Stomach smooth muscle (tissue), 2 donors: ENCODE data around the gene HSFX3.
"Not testable (repeated sequence)": the region's sequence is repeated elsewhere in the genome, so short reads cannot be mapped to it uniquely, and the experiment has no call there.

Experiments
- H3K27ac ChIP-seq: one replicate; pipeline ENCODE4 v1.7.0; 2013; ENCODE audit warnings: mild to moderate bottlenecking, low read length, inconsistent platforms
- H3K27me3 ChIP-seq, 2 donors: one replicate each; pipeline ENCODE4 v1.7.0; 2013; ENCODE audit warnings: low read length in 2 of 2; ENCODE audit not compliant: insufficient read depth in 2 of 2, control insufficient read depth in 1 of 2
- H3K36me3 ChIP-seq, 2 donors: one replicate each; pipeline ENCODE4 v1.7.0; 2013; ENCODE audit warnings: low read length in 2 of 2; ENCODE audit not compliant: control insufficient read depth in 2 of 2, insufficient read depth in 2 of 2
- H3K4me1 ChIP-seq: one replicate; pipeline ENCODE4 v1.7.0; 2013; ENCODE audit warnings: low read length; ENCODE audit not compliant: control insufficient read depth, insufficient read depth
- H3K4me3 ChIP-seq, 2 donors: one replicate each; pipeline ENCODE4 v1.7.0; 2013; ENCODE audit warnings: low read length in 2 of 2
- H3K9ac ChIP-seq, 2 donors: one replicate each; pipeline ENCODE4 v1.7.0; 2013; ENCODE audit warnings: low read length in 2 of 2, mild to moderate bottlenecking in 1 of 2
- H3K9me3 ChIP-seq, 2 donors: one replicate each; pipeline ENCODE4 v1.7.0; 2013; ENCODE audit warnings: low read length in 2 of 2; ENCODE audit not compliant: control insufficient read depth in 2 of 2
- donor health status: healthy.
- donor health status: Pancreatic carcinoma.

Gene HSFX3

DNA sequence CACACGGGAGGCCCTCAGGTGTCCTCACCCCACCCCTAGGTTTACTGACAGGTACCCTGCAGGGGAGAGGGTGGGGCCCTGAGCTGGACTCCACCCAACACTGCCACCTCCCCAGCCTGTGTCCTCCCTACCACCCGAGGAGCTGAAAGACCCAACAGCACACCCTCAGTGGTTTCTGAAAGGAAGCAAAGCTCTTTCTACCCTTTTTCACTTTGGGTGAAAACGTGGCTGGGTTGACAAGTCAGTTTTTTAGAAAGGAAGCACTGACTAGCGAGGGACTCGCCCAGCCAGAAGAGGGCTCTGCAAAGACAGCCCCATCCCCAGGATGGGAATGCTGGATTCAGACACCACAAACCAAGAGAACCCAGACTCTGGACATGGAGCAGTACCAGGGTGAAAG lies 46.8 kb downstream of the HSFX3 start:
- H3K36me3 ChIP-seq, H3K27ac ChIP-seq, H3K9me3 ChIP-seq, H3K27me3 ChIP-seq, H3K4me3 ChIP-seq, H3K9ac ChIP-seq: not testable (repeated sequence)
- H3K4me1 ChIP-seq = peaks cover 10% of the 10 kb centered on the region

GRCh38 chrX:149499766-149500165 lies 50.0 kb downstream of the HSFX3 start:
- no peak overlapping the region for H3K4me3 ChIP-seq
- peaks cover 0 to 2% of the 10 kb centered on the region in 2 donors for H3K27me3 ChIP-seq
- H3K9ac ChIP-seq = no peak overlapping the region
- H3K27ac ChIP-seq = no peak overlapping the region
- no peaks in the 10 kb centered on the region for H3K9me3 ChIP-seq
- peaks cover 8% of the 10 kb centered on the region for H3K4me1 ChIP-seq
- H3K36me3 ChIP-seq = peaks cover 31 to 33% of the 10 kb centered on the region in 2 donors

GRCh38 chrX:149498767-149499166 lies 51.0 kb downstream of the HSFX3 start:
- Histone ChIP-seq H3K27ac (no peak overlapping the region), H3K9me3 (no peaks in the 10 kb centered on the region), H3K4me3 (no peak overlapping the region)

More at GRCh38 chrX:149498767-149499166, 51.0 kb downstream of the HSFX3 start:
- Histone ChIP-seq H3K9ac (no peak overlapping the region), H3K36me3 (peaks cover 39% of the 10 kb centered on the region in 2 donors), H3K27me3 (peaks cover 0 to 2% of the 10 kb centered on the region in 2 donors), H3K4me1 (peaks cover 3% of the 10 kb centered on the region)
